GM21423 (cell line): Measurements from ENCODE around the gene SQOR.
"Not testable (repeated sequence)": the region's sequence is repeated elsewhere in the genome, so short reads cannot be mapped to it uniquely, and the experiment has no call there.

ENCODE experiments used
- ATAC-seq: cut with Tn5 transposase; IDR thresholded peaks from one replicate; pipeline ENCODE4 v1.9.1; 2021; ENCODE audit warnings: mild to moderate bottlenecking, moderate library complexity; ENCODE audit not compliant: unreplicated experiment

Gene SQOR

GRCh38 chr15:45630917-45631691 lies 3.7 kb upstream of the SQOR start:
- no peak for ATAC-seq

- ATAC-seq, result no peak
Observed at GRCh38 chr15:45631776-45632175, 3.1 kb upstream of the SQOR start.

GRCh38 chr15:45635191-45635638 lies 386 bp downstream of the SQOR start:
- peak; percentile 43 for ATAC-seq

DNA sequence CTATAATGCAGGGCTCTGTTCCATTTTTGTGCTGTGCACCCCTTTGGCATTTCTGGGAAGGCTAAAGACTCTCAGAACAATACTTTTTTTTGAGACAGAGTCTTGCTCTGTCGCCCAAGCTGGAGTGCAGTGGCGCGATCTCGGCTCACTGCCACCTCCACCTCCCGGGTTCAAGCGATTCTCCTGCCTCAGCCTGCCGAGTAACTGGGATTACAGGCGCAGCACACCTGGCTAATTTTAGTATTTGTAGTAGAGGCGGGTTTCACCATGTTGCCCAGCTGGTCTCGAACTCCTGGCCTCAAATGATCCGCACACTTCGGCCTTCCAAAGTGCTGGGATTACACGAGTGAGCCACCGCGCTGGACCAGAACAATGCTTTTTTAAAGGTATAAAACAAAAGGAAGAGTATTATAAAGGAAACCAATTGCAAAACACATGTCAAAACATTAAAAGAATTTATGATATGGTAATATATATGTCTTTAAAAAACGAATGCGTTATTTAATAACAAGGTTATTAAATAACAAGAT lies 999 bp downstream of the SQOR start:
- ATAC-seq, result no peak

GRCh38 chr15:45637141-45637540 lies 2.3 kb downstream of the SQOR start:
- no peak for ATAC-seq

- ATAC-seq, result peak; percentile 45
Observed at GRCh38 chr15:45637552-45638033, 2.8 kb downstream of the SQOR start.

- ATAC-seq, result no peak
Observed at GRCh38 chr15:45640616-45641015, 5.8 kb downstream of the SQOR start.

- ATAC-seq, result no peak
Observed at GRCh38 chr15:45641374-45641781, 6.5 kb downstream of the SQOR start.

GRCh38 chr15:45641999-45642932 lies 7.4 kb downstream of the SQOR start:
- no peak for ATAC-seq

- no peak for ATAC-seq
Observed at GRCh38 chr15:45644437-45644836, 9.6 kb downstream of the SQOR start.

DNA sequence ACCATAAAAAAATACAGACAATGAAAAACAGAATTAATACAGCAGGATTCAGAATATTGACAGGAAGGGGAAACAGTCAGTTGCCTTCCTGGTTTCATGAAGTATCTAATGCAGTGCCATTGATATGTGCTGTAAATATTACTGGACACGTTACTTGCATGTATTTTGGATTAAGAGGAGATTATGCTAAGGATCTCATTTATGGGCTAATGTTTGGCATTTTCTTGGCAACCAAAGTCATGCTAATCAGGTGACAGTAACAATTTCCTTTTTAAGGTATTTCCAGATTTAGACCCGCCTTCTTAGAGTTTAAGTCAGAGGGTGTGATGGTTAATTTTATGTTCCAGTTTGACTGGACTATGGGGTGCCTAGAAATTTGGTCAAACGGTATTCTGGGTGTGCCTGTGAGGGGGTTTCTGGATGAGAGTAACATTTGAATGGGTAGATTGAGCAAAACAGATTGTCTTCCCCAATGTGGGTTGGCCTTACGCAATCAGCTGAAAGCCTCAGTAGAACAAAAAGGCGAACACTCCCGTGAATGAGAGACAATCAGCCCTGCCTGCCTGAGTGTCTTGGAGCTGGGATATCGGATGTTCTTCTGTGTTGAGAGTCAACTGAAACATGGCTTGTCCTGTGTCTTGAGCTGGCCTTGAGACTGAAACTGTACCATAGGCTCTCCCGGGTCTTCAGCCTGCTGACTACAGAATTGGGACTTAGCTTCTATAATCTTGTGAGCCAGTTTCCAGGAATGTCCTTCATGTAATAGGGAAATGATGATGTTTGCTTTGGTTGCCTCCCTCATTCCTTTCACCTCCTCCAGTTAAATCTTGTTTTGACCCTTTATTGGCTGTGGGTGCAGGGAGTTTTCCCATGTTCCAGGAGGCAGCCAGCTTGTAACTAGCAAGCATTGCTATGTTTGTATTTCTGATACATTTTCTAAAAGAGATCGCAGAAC lies 10.5 kb downstream of the SQOR start:
- no peak for ATAC-seq

DNA sequence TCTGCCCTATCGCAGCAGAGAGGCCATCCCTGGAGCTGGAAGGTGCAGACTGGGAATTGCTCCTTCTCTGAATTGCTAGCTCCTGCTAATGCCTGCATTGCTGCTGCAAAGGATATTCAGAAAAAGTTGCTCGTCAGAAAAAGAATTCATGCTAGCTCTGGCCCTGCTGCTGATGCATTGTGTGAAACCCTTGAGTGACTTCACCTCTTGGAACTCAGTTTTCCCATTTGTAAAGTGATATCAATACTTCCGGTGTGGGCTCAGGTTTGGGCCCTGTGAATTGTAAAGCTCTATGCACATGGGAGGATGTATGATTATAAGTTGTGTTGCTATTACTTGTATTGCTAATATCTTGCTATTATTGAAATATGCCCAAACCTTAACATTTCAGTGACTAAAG lies 11.4 kb downstream of the SQOR start:
- ATAC-seq, result no peak

DNA sequence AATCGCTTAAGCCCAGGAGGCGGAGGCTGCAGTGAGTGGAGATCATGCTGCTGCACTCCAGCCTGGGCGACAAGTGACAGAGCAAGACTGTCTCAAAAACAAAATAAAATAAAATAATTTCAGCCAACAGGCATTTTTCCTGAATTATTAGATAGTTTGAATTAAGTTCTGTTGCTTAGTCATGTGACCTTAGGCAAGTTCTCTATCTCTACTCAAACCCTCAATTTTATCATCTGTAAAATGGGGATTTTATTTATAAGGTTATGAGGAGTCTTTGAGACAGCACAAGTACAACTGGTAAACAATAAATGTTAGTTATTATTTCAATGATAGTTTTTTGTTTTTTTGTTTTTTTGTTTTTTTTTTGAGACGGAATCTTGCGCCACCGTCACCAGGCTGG lies 13.0 kb downstream of the SQOR start:
- no peak for ATAC-seq

DNA sequence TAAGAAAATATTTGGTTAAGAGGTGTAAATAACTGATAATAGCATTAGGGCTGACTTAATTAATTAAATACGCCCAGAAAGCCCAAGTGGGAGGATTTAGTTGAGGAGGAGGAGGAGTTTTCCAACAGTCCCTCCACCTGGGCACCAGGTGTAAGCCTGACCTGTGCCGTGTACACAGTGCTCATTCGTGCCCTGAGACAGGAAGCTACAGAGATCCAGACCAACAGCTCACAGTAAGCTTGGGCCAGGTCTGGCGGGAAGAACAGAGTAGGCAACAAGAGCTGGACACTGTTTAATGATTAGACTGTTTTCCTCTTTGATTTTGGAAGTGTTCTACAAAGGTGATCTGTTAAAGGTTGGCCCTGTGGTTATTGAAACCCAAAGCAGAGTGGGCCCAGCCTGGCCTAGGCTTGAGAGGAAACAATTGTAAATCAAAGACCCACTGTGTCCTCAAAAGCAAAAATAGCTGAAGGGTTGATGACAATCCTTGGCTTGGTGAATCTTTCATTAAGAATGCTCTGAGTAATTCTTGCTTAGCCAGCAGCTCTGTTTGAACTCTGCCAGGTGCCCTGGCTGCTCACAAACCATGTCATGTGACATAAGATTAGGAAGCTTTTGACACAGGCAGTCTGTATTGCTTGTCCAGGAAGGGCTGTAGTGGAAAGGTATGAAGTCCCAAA lies 13.8 kb downstream of the SQOR start:
- no peak for ATAC-seq

- not testable (repeated sequence) for ATAC-seq
Observed at GRCh38 chr15:45650007-45650406, 15.2 kb downstream of the SQOR start.

DNA sequence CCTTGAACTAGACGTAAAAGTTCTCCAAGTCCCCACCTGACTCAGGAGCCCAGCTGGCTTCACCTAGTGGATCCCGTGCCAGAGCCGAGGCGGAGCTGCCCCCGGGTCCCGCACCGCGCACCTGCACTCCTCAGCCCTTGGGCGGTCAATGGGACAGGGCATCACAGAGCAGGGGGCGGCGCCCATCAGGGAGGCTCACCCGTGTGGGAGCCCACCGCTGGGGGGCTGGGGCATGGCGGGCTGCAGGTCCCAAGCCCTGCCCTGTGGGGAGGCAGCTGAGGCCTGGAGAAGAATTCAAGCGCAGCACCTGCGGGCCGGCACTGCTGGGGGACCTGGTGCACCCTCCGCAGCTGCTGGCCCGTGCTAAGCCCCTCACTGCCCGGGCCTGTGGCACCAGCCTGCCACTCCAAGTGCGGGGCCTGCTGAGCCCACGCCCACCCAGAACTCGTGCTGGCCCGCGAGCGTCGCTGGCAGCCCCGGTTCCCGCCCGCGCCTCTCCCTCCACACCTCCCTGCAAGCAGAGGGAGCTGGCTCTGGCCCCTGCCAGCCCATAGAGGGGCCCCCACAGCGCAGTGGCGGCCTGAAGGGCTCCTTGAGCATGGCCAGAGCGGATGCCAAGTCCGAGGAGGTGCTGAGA lies 16.2 kb downstream of the SQOR start:
- ATAC-seq, result no peak

DNA sequence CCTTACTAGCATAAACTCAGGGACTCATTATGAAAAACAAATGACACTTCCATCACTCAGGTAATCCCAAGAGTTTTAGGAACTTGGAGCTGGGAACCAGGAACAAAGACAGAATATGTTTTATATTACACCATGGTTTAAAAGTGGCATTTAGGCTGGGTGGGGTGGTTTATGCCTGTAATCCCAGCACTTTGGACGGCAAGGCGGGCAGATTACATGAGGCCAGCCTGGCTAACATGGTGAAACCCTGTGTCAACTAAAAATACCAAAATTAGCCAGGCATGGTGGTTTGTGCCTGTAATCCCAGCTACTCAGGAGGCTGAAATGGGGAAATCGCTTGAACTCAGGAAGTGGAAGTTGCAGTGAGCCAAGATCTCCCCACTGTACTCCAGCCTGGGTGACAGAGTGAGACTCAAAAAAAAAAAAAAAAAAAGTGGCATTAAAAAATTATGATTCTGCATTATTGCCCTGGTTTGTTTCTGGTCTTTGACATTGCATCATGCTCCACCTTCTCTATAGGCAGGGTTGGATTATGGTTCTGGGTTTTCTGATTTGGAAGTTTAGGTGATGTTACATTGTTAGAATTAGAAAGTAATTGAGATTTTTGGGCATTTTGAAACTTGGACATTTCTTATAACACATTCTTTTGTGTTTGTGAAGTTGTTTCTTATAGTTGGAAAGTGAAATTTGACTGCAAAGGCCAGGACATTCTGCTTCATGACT lies 19.0 kb downstream of the SQOR start:
- no peak for ATAC-seq

- no peak for ATAC-seq
Observed at GRCh38 chr15:45654749-45655148, 19.9 kb downstream of the SQOR start.

- ATAC-seq, result no peak
Observed at GRCh38 chr15:45657254-45657653, 22.4 kb downstream of the SQOR start.
